ENCODE data around the gene POLE3. TPM values are rescaled to one million over a fixed set of nuclear protein-coding genes. Genes with fewer than 3 reads are reported as not detected.
A peak's percentile ranks its signal among the peaks of the same experiment; 100 is the strongest.
"Not testable (repeated sequence)": the region's sequence is repeated elsewhere in the genome, so short reads cannot be mapped to it uniquely, and the experiment has no call there.

Gene POLE3
- total and polyA plus RNA-seq, 9 of the 15 experiments (the other 6 are each of a cell fraction or from before 2014, with no cell fraction given) = 52.6 to 179 (median 110) TPM

DNA sequence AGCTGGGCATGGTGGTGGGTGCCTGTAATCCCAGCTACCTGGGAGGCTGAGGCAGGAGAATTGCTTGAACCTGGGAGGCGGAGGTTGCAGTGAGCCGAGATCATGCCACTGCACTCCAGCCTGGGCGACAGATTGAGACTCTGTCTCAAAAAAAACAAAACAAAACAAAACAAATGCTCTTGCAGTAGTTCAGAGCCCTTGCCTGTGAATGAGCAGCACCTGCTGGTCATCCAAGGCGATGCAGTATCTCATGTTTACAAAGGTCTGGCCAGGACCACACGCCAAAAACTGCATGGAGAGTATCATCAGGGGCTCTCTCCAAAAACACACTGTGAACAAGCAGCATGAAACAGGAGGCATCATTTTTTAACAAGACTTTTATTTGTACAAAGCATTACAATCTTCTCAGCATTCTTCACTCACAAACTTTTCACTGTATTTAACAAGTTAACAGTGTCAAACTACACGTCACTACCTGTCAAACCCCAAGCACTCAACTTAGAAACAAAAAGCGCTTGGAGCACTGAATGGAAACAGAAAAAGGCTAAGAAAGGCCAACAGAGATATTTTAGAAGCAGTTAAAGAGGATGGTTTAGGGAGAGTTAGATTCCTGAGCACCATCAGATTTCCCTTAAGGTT lies 3.5 kb downstream of the POLE3 start:
- Histone ChIP-seq H3K36me3 (ENCODE audit: control insufficient read depth, insufficient read depth, low read length) (peaks cover 29% of the 10 kb centered on the region), H3K4me1 (replicated peaks in 1 of 2; ENCODE audit: control insufficient read depth in 2 of 2, insufficient read depth in 2 of 2, low read length in 2 of 2) (peaks cover 12 to 22% of the 10 kb centered on the region in 2 experiments; a peak in 4 of 5 replicates), H3K79me2 (ENCODE audit: control insufficient read depth, insufficient read depth, low read length) (peaks cover 24% of the 10 kb centered on the region)
- H2AFZ ChIP-seq (ENCODE audit: low read depth, low read length); BruUV-seq (replicated peaks); H3K4me3 ChIP-seq; H3K9me1 ChIP-seq (ENCODE audit: control insufficient read depth, insufficient read depth, low read length); H3K9ac ChIP-seq (ENCODE audit: insufficient read depth in 1 of 2, low read depth in 2 of 2, low read length in 2 of 2); H3K27me3 ChIP-seq (ENCODE audit: control insufficient read depth in 2 of 2, insufficient read depth in 2 of 2, low read length in 2 of 2); H3K4me2 ChIP-seq (ENCODE audit: insufficient read depth, low read length); H3K27ac ChIP-seq (ENCODE audit: extremely low read depth, low read depth, low read length); H3K9me3 ChIP-seq (replicated peaks; ENCODE audit: control insufficient read depth, insufficient read depth, low read depth, low read length); H4K20me1 ChIP-seq (replicated peaks; ENCODE audit: control insufficient read depth, insufficient read depth, low read length); TF ChIP-seq JUND (tag; IDR thresholded peaks at IDR 0.05; ENCODE audit: borderline replicate concordance, low read depth, low read length): not testable (repeated sequence)
- DNase-seq (ENCODE audit: extremely low read depth in 1 of 4, low spot score in 3 of 4) (peak; percentile 37 to 82 (median 47)), FAIRE-seq (peak; percentile 70), ATAC-seq (peak; percentile 67)
- WGBS (ENCODE audit: insufficient coverage, low coverage, missing lambda C conversion rate) = 41% methylated on average over 7 of the region's 7 CpGs
- intact Hi-C loops (cut with micrococcal nuclease) (loop anchor here (1.0 to 10.0 kb wide), 3 partner anchors 52 to 132 kb away; partner anchors contain the start of genes CDC26 and PRPF4), in situ Hi-C loops (cut with MboI) (loop anchor here (5.0 kb wide), 1 partner anchor 105 kb away; the partner anchor contains the start of gene RNF183)
- CTCF ChIA-PET (ENCODE audit: low intra/inter-chr PET ratio) = interaction anchor here (0.6 to 2.4 kb wide), 6 partner anchors 40 to 132 kb away, joined by 3 to 17 read pairs (median 4); partner anchors contain the start of genes CDC26 and PRPF4
- POLR2A ChIA-PET = interaction anchor here (0.6 to 1.1 kb wide), 2 partner anchors 20 to 92 kb away, joined by 3 to 4 read pairs; no protein-coding TSS in a partner anchor
- TF ChIP-seq RAD21 (CRISPR knock-in tag; conservative IDR thresholded peaks at IDR 0.05 in 1 of 2, IDR thresholded peaks at IDR 0.05 in 1 of 2) = peak; percentile 92 to 94
- TF ChIP-seq, protein P1, sequence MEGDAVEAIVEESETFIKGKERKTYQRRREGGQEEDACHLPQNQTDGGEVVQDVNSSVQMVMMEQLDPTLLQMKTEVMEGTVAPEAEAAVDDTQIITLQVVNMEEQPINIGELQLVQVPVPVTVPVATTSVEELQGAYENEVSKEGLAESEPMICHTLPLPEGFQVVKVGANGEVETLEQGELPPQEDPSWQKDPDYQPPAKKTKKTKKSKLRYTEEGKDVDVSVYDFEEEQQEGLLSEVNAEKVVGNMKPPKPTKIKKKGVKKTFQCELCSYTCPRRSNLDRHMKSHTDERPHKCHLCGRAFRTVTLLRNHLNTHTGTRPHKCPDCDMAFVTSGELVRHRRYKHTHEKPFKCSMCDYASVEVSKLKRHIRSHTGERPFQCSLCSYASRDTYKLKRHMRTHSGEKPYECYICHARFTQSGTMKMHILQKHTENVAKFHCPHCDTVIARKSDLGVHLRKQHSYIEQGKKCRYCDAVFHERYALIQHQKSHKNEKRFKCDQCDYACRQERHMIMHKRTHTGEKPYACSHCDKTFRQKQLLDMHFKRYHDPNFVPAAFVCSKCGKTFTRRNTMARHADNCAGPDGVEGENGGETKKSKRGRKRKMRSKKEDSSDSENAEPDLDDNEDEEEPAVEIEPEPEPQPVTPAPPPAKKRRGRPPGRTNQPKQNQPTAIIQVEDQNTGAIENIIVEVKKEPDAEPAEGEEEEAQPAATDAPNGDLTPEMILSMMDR (IDR thresholded peaks at IDR 0.05 in 2 of 3, conservative IDR thresholded peaks at IDR 0.05 in 1 of 3; ENCODE audit: insufficient read depth in 2 of 3, low read depth in 1 of 3, low read length in 3 of 3) = peak; percentile 80 to 92 (median 85)
- TF ChIP-seq, protein P2, sequence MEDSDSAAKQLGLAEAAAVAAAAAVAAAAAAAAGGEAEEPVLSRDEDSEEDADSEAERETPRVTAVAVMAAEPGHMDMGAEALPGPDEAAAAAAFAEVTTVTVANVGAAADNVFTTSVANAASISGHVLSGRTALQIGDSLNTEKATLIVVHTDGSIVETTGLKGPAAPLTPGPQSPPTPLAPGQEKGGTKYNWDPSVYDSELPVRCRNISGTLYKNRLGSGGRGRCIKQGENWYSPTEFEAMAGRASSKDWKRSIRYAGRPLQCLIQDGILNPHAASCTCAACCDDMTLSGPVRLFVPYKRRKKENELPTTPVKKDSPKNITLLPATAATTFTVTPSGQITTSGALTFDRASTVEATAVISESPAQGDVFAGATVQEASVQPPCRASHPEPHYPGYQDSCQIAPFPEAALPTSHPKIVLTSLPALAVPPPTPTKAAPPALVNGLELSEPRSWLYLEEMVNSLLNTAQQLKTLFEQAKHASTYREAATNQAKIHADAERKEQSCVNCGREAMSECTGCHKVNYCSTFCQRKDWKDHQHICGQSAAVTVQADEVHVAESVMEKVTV (CRISPR knock-in tag; IDR thresholded peaks at IDR 0.05) = peak; percentile 79
- peak; percentile 88 for TF ChIP-seq ARID2 (IDR thresholded peaks at IDR 0.05)
- peak; percentile 95 to 97 for TF ChIP-seq FOXK2 (conservative IDR thresholded peaks at IDR 0.05 in 1 of 2, IDR thresholded peaks at IDR 0.05 in 1 of 2; ENCODE audit: low read depth in 2 of 2)
- peak; percentile 57 for TF ChIP-seq POLR2B (IDR thresholded peaks at IDR 0.05; ENCODE audit: low read depth, partially characterized antibody)
- 0 out of 2 replicates have a peak, but pooled peaks have one; percentile 39 for TF ChIP-seq LCOR (CRISPR knock-in tag; IDR thresholded peaks at IDR 0.05)
- TF ChIP-seq JUND (IDR thresholded peaks at IDR 0.05; ENCODE audit: borderline replicate concordance, low read depth, low read length) = peak; percentile 29; the same call in 1 of the 2 replicates
- peak; percentile 63; the same call in 1 of the 2 replicates for TF ChIP-seq ZNF24 (IDR thresholded peaks at IDR 0.05)
- peak; percentile 14; the same call in 1 of the 2 replicates for TF ChIP-seq RB1 (IDR thresholded peaks at IDR 0.05; ENCODE audit: low read depth)
- TF ChIP-seq, protein P3, sequence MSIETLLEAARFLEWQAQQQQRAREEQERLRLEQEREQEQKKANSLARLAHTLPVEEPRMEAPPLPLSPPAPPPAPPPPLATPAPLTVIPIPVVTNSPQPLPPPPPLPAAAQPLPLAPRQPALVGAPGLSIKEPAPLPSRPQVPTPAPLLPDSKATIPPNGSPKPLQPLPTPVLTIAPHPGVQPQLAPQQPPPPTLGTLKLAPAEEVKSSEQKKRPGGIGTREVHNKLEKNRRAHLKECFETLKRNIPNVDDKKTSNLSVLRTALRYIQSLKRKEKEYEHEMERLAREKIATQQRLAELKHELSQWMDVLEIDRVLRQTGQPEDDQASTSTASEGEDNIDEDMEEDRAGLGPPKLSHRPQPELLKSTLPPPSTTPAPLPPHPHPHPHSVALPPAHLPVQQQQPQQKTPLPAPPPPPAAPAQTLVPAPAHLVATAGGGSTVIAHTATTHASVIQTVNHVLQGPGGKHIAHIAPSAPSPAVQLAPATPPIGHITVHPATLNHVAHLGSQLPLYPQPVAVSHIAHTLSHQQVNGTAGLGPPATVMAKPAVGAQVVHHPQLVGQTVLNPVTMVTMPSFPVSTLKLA (conservative IDR thresholded peaks at IDR 0.05) = 0 out of 4 replicates have a peak, but pooled peaks of 1 of the 2 experiments have one; percentile 29
- TF ChIP-seq CC2D1A (IDR thresholded peaks at IDR 0.05) = peak; percentile 64; the same call in 1 of the 2 replicates
- TF ChIP-seq SMARCA4 (IDR thresholded peaks at IDR 0.05) = 0 out of 2 replicates have a peak, but pooled peaks have one; percentile 12
- TF ChIP-seq FOXA3 (CRISPR knock-in tag; conservative IDR thresholded peaks at IDR 0.05 in 1 of 2, IDR thresholded peaks at IDR 0.05 in 1 of 2) = peak; percentile 69 to 87
- 0 out of 2 replicates have a peak, but pooled peaks have one; percentile 34 for TF ChIP-seq SUPT5H (IDR thresholded peaks at IDR 0.05)
- 0 out of 2 replicates have a peak, but pooled peaks have one; percentile 41 for TF ChIP-seq KLF16 (IDR thresholded peaks at IDR 0.05)
